K562 (cell line): Measurements from ENCODE around the gene SYCP2. TPM values are rescaled to one million over a fixed set of nuclear protein-coding genes. Genes with fewer than 3 reads are reported as not detected.

Experiments
- CBFA2T3 ChIP-seq: fragments of 450-650 bp; IDR thresholded peaks from 2 replicates; pipeline ENCODE4 v1.6.1; 2017
- NELFE ChIP-seq: IDR thresholded peaks from 2 replicates; pipeline ENCODE4 v1.6.1; 2011; ENCODE audit warnings: mild to moderate bottlenecking; ENCODE audit not compliant: insufficient read depth, insufficient read length
- RCOR1 ChIP-seq, 2 experiments: IDR thresholded peaks; 2 replicates each; pipeline ENCODE4 v1.6.1; 2012; ENCODE audit warnings: low read depth in 2 of 2, low read length in 2 of 2, borderline replicate concordance in 1 of 2, improper control_type of control experiment in 1 of 2
- RERE ChIP-seq: sonication (generic); formaldehyde crosslinking; IDR thresholded peaks from 2 replicates; pipeline ENCODE4 v1.8.0; 2023; ENCODE audit warnings: missing genetic modification reagents, mild to moderate bottlenecking, borderline replicate concordance
- ZBTB2 ChIP-seq: fragments of 450-650 bp; IDR thresholded peaks from 2 replicates; pipeline ENCODE4 v1.6.1; 2016; ENCODE audit warnings: antibody characterized with exemption
- ZNF324 ChIP-seq: fragments of 250-450 bp; sonication (Bioruptor Pico); IDR thresholded peaks from 2 replicates; pipeline ENCODE4 v1.4.0; 2020; ENCODE audit warnings: mild to moderate bottlenecking
- ZNF592 ChIP-seq: fragments of 450-650 bp; IDR thresholded peaks from 2 replicates; pipeline ENCODE4 v1.6.1; 2017; ENCODE audit warnings: antibody characterized with exemption, mild to moderate bottlenecking
- polyA plus RNA-seq, 8 experiments: library from polyadenylated mRNA; depleted of rRNA in 4 of 8; stranded (reverse) in 5 of 8; unstranded in 3 of 8; fragments of >200 nt; fragmentation: Nextera tagmentation in 2 of 8; fragmentation: Illumina TruSeq in 1 of 8; extraction: Ambion mirVana in 2 of 8; extraction: Trizol in 1 of 8; gene quantifications; 2 replicates each; pipeline versions ENCODE4 v1.2.1 to v1.2.3, GENCODE V29; 2011 to 2014; ENCODE audit warnings: inconsistent platforms in 1 of 8, missing spikeins in 1 of 8
- total RNA-seq, 7 experiments: library from RNA; depleted of rRNA in 6 of 7; stranded (reverse); fragments of >200 nt in 6 of 7; fragmentation: Illumina TruSeq in 2 of 7; extraction: Trizol in 2 of 7; gene quantifications; 2 replicates each; pipeline versions ENCODE4 v1.2.1 to v1.2.3, GENCODE V29; 2011 to 2021; ENCODE audit warnings: low replicate concordance in 1 of 7
- TF ChIP-seq, protein P1 (sequence below), 2 experiments: fragments of 450-650 bp; IDR thresholded peaks; 2 replicates each; pipeline ENCODE4 v1.6.1; 2016
- TF ChIP-seq, protein P2 (sequence below), 3 experiments: IDR thresholded peaks in 2 of 3; conservative IDR thresholded peaks in 1 of 3; 2 replicates each; pipeline ENCODE4 v1.5.1; 2011 to 2012; ENCODE audit warnings: low read length in 3 of 3, mild to moderate bottlenecking in 3 of 3, control low read depth in 2 of 3, improper control_type of control experiment in 1 of 3, inconsistent platforms in 1 of 3, low read depth in 1 of 3, mixed read lengths in 1 of 3, moderate library complexity in 1 of 3; ENCODE audit not compliant: insufficient read depth in 2 of 3

Gene SYCP2
- total and polyA plus RNA-seq, 9 of the 15 experiments (the other 6 are each of a cell fraction or from before 2014, with no cell fraction given) = 0.24 to 1.6 (median 0.67) TPM

DNA sequence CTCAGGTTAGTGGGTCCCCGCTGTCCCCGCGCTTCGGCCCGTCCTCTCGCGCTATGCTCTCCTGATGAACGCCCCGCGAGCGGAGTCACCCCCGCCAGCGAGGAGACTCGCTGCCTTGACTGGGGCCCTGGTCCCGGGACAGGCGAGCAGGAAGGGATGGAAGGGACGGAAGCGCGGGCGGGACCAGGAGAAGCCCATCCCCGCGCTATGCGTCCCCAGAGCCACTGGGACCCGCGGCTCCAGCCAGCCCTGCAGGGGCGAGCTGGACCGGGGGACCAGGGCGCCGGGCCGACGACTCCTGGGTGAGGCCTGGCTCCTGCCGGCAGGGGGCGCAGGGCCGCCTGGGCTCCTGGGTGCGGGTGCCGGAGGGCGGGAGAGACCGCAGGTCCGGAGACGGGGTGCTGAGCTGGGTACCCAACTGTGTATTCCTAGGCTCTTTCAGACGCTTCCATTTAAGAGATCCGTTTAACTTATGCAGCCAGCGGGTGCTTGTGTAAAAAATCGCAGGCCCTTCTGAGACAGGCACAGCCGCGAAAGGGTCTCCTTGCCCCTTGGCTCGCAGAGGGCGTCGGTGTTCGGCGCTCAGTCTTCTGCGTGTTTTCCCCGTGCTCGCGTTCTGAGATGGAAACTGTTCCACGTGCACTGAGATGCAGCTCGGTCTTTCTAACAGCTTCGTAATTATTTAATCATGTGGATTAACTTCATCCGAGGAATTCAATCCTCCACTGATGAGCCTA is 580 bp upstream of the SYCP2 start (continued):
- TF ChIP-seq RERE (CRISPR knock-in tag) = no peak
- TF ChIP-seq, protein P1, sequence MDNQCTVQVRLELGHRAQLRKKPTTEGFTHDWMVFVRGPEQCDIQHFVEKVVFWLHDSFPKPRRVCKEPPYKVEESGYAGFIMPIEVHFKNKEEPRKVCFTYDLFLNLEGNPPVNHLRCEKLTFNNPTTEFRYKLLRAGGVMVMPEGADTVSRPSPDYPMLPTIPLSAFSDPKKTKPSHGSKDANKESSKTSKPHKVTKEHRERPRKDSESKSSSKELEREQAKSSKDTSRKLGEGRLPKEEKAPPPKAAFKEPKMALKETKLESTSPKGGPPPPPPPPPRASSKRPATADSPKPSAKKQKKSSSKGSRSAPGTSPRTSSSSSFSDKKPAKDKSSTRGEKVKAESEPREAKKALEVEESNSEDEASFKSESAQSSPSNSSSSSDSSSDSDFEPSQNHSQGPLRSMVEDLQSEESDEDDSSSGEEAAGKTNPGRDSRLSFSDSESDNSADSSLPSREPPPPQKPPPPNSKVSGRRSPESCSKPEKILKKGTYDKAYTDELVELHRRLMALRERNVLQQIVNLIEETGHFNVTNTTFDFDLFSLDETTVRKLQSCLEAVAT (IDR thresholded peaks at IDR 0.05) = no peak
- TF ChIP-seq RCOR1 (IDR thresholded peaks at IDR 0.05; ENCODE audit: borderline replicate concordance in 1 of 2, low read depth in 2 of 2, low read length in 2 of 2) = peak in 1 of 2 experiments; percentile 54; a peak in 1 of 4 replicates
- no peak for TF ChIP-seq ZBTB2
- TF ChIP-seq ZNF324 = no peak
- TF ChIP-seq ZNF592 = 0 out of 2 replicates have a peak, but pooled peaks have one; percentile 28
- TF ChIP-seq, protein P2, sequence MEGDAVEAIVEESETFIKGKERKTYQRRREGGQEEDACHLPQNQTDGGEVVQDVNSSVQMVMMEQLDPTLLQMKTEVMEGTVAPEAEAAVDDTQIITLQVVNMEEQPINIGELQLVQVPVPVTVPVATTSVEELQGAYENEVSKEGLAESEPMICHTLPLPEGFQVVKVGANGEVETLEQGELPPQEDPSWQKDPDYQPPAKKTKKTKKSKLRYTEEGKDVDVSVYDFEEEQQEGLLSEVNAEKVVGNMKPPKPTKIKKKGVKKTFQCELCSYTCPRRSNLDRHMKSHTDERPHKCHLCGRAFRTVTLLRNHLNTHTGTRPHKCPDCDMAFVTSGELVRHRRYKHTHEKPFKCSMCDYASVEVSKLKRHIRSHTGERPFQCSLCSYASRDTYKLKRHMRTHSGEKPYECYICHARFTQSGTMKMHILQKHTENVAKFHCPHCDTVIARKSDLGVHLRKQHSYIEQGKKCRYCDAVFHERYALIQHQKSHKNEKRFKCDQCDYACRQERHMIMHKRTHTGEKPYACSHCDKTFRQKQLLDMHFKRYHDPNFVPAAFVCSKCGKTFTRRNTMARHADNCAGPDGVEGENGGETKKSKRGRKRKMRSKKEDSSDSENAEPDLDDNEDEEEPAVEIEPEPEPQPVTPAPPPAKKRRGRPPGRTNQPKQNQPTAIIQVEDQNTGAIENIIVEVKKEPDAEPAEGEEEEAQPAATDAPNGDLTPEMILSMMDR (IDR thresholded peaks at IDR 0.05 in 2 of 3, conservative IDR thresholded peaks at IDR 0.05 in 1 of 3; ENCODE audit: insufficient read depth in 2 of 3, low read depth in 1 of 3, low read length in 3 of 3) = peak; percentile 81 to 90 (median 87)
- no peak for TF ChIP-seq NELFE
- TF ChIP-seq CBFA2T3 = no peak
